Urinary bladder (tissue), 4 donors: Measurements from ENCODE around the gene ALKBH3. TPM values are rescaled to one million over a fixed set of nuclear protein-coding genes. Genes with fewer than 3 reads are reported as not detected.

ENCODE experiments used
- DNase-seq: peaks from one replicate; pipeline ENCODE4 v3.0.0-alpha.2; 2015; ENCODE audit errors: extremely low spot score
- H3K27ac ChIP-seq: one replicate; pipeline ENCODE4 v1.5.1; 2013; ENCODE audit warnings: low read depth, mild to moderate bottlenecking, moderate library complexity
- H3K36me3 ChIP-seq: one replicate; pipeline ENCODE4 v1.6.1; 2013; ENCODE audit warnings: mild to moderate bottlenecking, moderate library complexity; ENCODE audit not compliant: insufficient read depth
- H3K4me1 ChIP-seq: one replicate; pipeline ENCODE4 v1.6.1; 2013; ENCODE audit warnings: mild to moderate bottlenecking, moderate library complexity; ENCODE audit not compliant: insufficient read depth
- H3K4me3 ChIP-seq: one replicate; pipeline ENCODE4 v1.5.1; 2013; ENCODE audit warnings: low read depth, low read length
- WGBS: extraction: QIAGEN DNeasy Blood & Tissue Kit; methylation state at CpG from one replicate; pipeline ENCODE4 v1.1.7; 2013; 5-methylcytosine and 5-hydroxymethylcytosine counted together
- polyA plus RNA-seq: library from polyadenylated mRNA; stranded (reverse); fragments of 200-250 nt; gene quantifications from one replicate; pipeline ENCODE4 v1.2.3, GENCODE V29; 2013
- total RNA-seq: library from RNA; depleted of rRNA; stranded (reverse); fragments of >200 nt; gene quantifications from one replicate; pipeline ENCODE4 v1.2.3, GENCODE V29; 2014
- donor health status: healthy with polysubstance abuse.
- donor health status: healthy.

ALKBH3 gene
- total and polyA plus RNA-seq, 2 donors = 27.7 to 30.2 TPM

DNA sequence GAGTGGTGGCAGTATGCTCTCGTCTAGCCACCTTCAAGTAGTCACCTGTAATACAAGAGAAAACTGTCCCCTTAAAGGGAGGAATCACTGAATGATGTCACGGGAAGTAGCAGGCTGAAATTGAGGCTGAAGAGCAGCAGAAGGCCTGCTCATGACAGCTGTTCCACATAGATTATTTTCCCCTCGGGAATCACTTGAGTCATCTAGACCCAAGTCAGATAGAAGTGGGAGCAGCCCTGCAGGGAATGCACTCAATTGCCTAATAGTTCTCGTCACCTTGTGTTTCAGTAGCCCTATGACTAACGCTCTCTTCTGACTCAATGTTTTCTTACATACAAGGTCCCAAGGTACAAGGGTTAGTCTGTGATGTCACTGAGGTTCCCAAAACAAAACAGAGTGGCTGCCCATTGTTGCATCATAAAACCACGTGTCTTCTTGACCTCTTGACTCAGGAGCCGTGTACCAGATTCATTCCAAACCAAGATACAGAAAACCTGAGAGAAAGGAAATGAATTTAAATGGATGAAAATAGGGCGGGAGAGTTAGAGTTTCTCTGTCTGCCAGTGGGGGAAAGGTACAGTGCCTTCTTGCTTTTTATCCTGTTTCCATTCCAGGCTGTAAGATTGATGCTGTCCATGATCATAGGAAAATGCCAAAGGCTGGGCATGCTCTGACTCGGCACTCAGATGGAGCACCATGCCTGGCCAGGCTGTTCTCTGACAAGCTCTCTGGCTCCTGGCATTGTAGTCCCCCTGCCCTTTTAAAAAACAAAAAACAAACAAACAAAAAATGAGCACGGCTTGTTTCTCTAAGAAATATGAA is 40.2 kb downstream of the ALKBH3 start:
- H3K27ac ChIP-seq = peak overlapping the region; percentile 90
- no peak for DNase-seq
- peaks cover 1% of the 10 kb centered on the region for H3K4me1 ChIP-seq
- H3K36me3 ChIP-seq = no peaks in the 10 kb centered on the region
- H3K4me3 ChIP-seq = no peak overlapping the region
- WGBS = 45% methylated on average over 10 of the region's 10 CpGs

DNA sequence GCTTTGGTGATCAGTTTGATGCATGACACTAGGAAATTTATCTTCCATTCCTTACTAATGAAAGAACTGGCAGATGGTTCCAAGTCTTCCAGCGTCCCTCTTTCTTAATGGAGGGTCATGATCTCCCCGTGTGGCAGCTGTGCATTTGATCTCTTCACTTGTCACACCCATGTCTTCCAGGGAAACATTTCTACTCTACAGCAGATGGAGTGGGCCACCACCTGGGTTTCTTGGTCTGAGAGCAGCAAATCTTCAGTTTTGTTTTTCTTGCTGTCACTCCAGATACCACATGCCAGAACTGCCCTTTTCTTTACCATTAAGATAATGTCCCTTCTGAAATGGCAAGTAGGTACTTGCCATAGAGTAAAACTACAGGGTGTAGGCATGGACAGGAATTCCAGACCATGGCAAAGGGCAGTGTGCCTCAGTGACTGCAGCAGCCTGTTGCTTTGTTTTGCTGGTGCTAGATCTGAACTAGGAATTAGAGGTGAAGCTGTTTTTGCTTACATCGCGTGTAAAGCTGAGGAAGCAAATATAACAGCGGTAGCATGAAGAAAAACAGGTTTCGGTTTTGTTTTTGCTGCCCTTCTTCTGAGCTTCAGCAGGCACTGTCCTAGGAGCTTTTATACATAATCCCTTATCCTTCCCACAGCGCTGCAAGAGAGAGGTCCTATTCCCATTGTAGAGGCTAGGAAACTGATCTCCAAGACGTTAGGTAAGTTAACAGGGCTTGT is 41.1 kb downstream of the ALKBH3 start:
- DNase-seq = no peak
- 43% methylated on average over 8 of the region's 8 CpGs for WGBS
- peaks cover 1% of the 10 kb centered on the region for H3K4me1 ChIP-seq

DNA sequence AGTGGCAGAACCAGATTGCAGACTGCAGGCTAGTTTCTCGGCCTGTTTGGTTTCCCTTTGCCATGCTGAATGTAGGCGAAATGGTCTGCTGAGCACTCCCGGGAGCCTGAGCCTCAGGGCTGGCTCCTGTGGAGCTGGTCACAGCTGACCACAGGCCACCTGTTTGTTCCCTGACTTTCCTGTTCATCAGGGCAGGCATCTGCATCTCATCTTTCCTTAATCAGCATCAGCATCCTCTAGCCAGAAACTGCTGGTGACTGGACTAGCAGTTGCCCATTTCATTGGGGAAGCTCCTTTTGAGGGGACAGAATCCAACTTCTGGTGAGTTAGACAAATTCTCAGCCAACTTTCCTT is 41.6 kb downstream of the ALKBH3 start:
- no peak for DNase-seq

More for the DNA sequence above, 41.1 kb downstream of the ALKBH3 start:
- Histone ChIP-seq H3K27ac (peak overlapping the region; percentile 76), H3K4me3 (no peak overlapping the region), H3K36me3 (no peaks in the 10 kb centered on the region)

DNA sequence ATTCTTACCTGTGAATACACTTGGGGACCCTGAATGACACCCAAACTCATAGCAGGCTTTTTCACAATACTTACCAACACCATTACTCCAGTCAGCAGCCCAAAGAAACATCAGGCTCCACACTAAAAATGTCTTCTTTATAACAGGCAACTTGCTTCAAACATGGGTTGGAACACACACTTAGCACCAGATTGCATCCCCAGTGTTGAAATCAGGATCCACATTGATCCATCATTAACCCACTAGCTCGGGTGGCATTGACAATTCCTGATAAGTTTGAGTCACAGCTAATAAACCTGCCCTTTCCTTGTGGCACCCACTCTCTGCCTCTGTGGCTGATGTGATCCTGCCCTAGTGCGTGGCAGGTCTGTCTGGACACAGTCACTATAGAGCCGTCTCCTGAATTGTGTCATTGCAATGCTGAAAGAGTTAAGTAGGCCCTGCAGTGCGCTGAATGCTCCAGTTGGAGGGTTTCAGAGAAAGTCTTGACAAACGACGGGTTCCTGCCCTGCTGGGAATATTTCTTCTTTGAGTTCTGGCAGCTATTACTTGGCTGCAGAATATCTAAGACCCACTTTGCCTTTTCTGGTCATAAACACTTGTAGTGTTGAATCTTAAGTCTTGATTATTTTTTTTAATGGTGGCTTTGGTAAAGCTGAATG is 42.2 kb downstream of the ALKBH3 start:
- DNase-seq = no peak
- Histone ChIP-seq H3K4me3 (no peak overlapping the region), H3K27ac (peak overlapping the region; percentile 76), H3K36me3 (no peaks in the 10 kb centered on the region), H3K4me1 (no peaks in the 10 kb centered on the region)
- 22% methylated on average over 6 of the region's 6 CpGs for WGBS

More for the DNA sequence above, 41.6 kb downstream of the ALKBH3 start:
- no peak overlapping the region for H3K4me3 ChIP-seq
- peaks cover 1% of the 10 kb centered on the region for H3K4me1 ChIP-seq
- 52% methylated on average over 3 of the region's 3 CpGs for WGBS
- peak overlapping the region; percentile 76 for H3K27ac ChIP-seq
- H3K36me3 ChIP-seq = no peaks in the 10 kb centered on the region

DNA sequence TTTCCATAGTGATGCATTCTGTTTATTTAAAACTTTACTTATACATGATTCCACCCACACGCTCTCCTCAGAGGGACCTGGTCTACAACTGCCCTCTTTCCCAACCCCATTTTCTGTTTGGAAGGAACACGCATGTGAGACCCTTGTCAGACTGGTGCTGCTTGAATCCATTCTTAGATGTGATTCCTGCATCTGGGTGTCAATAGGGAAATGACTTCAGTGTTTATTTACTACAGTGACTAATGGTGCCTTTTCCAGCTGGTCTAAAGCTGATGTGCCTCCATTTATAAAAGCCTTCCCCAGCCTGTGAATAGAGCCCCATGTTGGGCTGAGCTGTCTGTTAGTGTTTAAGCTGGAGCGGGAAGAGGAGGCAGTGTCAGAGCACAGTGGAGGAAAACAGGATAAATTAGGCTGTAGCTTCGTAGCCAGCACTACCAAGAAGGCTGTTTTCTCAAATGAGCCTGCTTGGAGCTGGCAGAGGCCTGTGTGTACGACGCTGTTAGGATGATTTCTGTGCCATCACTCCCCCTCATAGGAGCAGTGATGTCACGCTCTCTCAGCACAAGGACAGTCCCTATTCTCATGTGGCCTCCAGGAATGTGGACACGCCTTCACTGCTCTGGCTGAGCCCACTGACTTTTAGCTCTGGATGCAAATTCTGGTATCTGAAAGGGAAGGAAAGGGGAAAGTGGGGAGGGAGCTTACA is 42.9 kb downstream of the ALKBH3 start:
- no peaks in the 10 kb centered on the region for H3K36me3 ChIP-seq
- no peak overlapping the region for H3K4me3 ChIP-seq
- peak overlapping the region; percentile 76 for H3K27ac ChIP-seq
- no peak for DNase-seq
- no peaks in the 10 kb centered on the region for H3K4me1 ChIP-seq
- 20% methylated on average over 8 of the region's 8 CpGs for WGBS

DNA sequence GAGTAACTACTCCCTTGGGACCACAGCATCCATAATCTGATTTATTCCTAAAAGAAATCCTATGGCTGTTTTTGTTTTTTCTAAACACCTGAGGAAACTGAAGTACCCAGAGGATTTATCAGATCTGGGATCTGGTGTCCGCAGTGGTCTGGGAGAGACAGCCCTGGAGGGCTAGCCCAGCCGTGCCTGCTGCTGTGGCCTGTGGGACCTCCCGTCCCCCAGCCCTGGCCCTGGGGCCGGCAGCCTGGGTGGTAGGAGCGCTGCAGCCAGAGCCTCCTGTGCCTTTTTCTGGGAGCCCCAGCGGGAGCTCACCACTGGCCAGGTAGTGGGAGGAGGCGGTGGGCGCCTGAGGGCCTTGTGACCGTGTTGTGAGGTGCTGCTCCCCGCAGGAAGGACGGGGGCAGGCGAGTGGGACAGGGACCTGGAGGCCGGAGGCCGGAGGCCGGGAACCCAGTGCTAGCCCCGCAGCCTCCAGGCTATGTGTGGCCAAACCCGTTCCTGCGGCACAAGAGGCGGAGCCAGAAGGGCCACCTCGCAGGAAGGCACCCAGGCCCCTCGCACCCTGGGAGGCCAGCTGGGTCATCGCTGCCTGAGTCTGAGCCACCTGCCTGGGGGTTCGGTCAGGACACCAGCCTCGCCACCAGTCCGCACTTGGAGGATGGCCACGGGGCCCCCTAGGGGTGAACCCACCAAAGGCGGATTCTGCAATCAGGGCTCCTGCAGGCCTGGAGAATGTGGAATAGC is 43.7 kb downstream of the ALKBH3 start:
- Histone ChIP-seq H3K4me1 (no peaks in the 10 kb centered on the region), H3K4me3 (no peak overlapping the region), H3K27ac (peak overlapping the region; percentile 76), H3K36me3 (no peaks in the 10 kb centered on the region)
- DNase-seq = no peak
- 84% methylated on average over 27 of the region's 27 CpGs for WGBS

DNA sequence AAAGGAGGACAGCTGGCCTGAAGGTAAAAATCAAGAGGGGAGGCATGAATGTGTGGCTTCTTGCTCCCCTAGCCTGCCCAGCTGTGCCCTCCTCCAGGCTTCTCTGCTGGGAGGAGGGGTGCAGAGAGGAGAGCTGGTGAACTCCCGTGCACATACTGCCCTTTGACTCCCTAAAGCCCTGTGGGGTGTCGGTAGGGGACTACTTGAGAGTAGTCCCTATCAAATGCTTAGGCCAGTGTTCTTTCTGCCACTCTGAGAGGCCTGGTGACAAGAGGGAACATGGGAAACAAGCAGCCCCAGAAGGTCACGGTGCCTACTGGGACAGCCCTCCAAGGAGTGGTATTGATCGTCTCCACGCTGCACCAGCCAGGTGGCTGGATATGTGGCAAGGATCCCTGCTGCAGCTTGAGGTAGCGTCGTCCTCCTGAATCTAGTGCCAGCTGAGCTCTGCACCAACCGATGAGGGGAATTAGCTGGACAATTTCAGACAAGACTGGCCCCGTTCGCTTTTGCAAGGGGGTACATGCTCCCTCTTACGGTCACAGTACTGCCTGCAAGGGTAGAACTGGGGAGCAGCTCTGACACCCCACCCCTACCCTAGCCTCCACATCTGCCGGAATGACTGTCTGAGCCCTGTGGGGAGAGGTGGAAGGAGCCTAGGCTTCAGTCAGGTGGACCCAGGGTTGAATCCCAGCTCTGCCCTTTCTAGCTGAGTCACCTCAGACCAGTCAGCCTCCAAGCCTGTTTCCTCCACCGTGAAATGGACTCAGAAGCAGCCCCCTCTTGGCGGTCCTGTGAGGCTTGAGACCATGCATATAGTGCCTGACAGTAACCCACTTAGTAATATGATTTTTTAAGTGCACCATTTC is 44.7 kb downstream of the ALKBH3 start:
- no peaks in the 10 kb centered on the region for H3K4me1 ChIP-seq
- 70% methylated on average over 14 of the region's 14 CpGs for whole genome bisulfite sequencing
- H3K36me3 ChIP-seq = no peaks in the 10 kb centered on the region
- no peak for DNase-seq
- H3K4me3 ChIP-seq = no peak overlapping the region
- H3K27ac ChIP-seq = peak overlapping the region; percentile 76

DNA sequence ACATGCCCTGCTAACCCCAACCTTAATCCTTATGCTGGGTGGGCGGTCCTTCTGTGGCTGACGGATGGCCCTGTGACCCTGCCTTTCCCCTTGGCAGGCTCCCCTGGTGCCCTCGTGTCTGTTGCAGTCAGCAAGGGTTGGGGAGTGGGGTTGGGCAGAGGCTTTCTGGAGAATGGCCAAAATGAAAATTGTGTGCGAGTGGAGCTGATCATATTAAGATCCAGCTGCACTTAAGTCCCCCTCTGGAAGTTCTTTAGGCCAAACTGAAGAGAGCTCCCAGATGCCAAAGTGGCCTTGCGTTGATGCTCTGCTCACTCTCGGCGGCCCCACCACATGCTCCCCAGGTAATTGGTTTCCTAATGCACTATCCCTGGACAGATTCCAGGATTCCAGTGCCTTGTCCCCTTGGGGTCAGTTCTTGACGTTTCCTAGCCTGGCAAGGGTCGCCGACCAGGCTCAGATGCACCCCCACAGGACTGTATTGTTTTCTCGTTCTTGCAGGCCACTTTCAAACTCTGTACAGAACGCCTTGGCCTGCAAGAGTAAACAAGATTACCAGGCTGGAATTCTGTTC is 45.4 kb downstream of the ALKBH3 start:
- WGBS = 27% methylated on average over 12 of the region's 12 CpGs
- Histone ChIP-seq H3K4me1 (no peaks in the 10 kb centered on the region), H3K27ac (no peak overlapping the region), H3K4me3 (no peak overlapping the region), H3K36me3 (no peaks in the 10 kb centered on the region)
- DNase-seq = no peak

DNA sequence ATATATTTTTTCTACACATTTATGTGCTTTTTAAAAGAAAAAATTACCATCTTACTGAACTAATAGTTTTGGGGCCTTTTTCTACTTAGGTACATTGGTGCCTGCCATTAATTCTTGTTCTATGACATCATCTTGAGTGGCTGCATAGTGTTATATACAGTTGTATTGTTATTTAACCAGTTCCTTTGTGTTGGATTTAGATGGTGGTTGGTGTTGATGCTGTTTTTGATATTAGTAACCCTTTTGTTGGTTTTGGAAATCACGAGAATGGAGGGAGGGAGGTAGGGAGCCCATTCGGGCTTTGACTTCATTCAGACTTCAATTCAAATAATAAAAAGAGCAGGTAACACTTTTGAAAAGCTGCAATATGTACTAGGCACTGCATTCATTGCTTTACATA is 46.4 kb downstream of the ALKBH3 start:
- Histone ChIP-seq H3K27ac (no peak overlapping the region), H3K4me3 (no peak overlapping the region), H3K36me3 (no peaks in the 10 kb centered on the region), H3K4me1 (no peaks in the 10 kb centered on the region)
- 85% methylated on average over 2 of the region's 2 CpGs for WGBS
- DNase-seq = no peak

DNA sequence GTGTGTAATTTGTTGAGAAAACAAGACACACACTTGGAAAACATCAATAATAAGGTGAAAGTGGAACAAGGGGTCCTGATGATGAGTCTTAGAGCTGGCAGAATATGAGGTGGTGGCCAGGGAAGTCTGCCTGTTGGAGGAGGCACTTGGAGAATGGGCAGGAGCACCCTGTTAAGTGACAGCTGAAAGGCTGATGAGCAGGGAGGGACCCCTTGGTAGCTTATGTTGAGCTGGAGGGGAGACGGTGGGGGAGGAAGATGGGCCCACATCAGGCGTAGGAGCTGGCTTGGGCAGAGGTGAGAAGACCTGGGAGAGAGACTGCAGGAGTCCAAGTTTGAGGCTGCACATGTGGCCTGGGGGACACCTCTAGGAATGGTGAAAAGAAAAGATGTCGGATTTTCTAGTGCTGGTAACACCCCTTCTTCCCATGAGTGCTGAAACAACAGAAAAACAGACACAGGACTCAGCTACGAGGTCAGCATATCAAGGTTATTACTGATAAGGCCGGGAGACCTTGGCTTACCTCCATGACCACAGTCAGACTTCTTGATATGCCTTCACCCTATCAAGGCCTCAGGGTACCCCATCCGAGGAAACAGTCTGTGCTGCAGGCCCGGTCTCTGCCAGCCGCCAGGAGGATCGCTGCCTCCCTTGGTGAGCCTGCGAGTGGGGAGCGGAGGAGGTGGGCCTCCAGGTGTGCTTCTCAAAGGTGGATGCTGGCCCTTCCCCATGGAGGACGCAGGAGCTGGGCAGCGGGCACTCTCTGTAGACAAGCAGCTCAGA is 47.5 kb downstream of the ALKBH3 start:
- no peak overlapping the region for H3K27ac ChIP-seq
- 89% methylated on average over 13 of the region's 13 CpGs for WGBS

DNA sequence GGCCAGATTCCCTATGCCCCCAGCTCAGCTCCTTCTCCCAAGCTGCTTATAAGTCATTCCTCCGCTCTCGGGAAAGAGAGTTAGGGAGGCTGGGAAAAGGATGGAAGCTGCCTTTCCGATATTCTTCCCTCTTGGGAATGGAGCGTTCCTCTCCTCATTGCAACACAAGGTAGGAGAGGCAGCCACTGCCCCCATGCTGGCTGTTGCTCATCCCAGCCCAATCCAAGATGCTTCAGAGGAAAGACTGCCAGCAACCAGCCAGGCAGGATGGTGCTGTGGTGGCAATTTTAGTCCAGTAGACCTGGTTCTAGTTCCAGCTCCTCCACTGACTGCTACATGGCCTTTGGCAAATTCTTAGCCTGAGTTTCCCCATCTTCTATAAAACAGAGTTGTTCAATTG is 48.1 kb downstream of the ALKBH3 start:
- H3K36me3 ChIP-seq = no peaks in the 10 kb centered on the region
- WGBS = 96% methylated on average over 4 of the region's 4 CpGs
- H3K4me1 ChIP-seq = no peaks in the 10 kb centered on the region
- H3K4me3 ChIP-seq = no peak overlapping the region
- H3K27ac ChIP-seq = no peak overlapping the region
- no peak for DNase-seq

More for the DNA sequence above, 47.5 kb downstream of the ALKBH3 start:
- Histone ChIP-seq H3K36me3 (no peaks in the 10 kb centered on the region), H3K4me1 (no peaks in the 10 kb centered on the region), H3K4me3 (no peak overlapping the region)
- DNase-seq = no peak
